Measurements from ENCODE around the gene SECISBP2L. TPM values are rescaled to one million over a fixed set of nuclear protein-coding genes. Genes with fewer than 3 reads are reported as not detected.

SECISBP2L gene
- total RNA-seq, 1 experiment from 2014 or later: 40.5 TPM

- ATAC-seq: no peak
- in situ Hi-C loops (cut with HindIII; ENCODE audit: low pct_unique_long_range_greater_than_20kb, low sequenced_read_pairs): no loop called here
- ChIA-PET CTCF (no interaction called here), POLR2A (no interaction called here)
- DNase-seq (ENCODE audit: low read depth, low spot score): no peak
- Histone ChIP-seq H3K4me3 (ENCODE audit: low read depth in 2 of 2, low read length in 2 of 2) (no peak overlapping the region), H3K36me3 (ENCODE audit: control insufficient read depth, insufficient read depth, low read length) (no peaks in the 10 kb centered on the region), H3K4me1 (ENCODE audit: control insufficient read depth, insufficient read depth, low read length) (no peaks in the 10 kb centered on the region; the same call in 1 of the 2 replicates), H3K27ac (ENCODE audit: low read length) (no peak overlapping the region), H3K9me3 (ENCODE audit: control insufficient read depth, insufficient read depth, low read depth, low read length) (no peaks in the 10 kb centered on the region), H3K27me3 (ENCODE audit: control insufficient read depth, insufficient read depth, low read length) (no peaks in the 10 kb centered on the region)
- intact Hi-C loops (cut with micrococcal nuclease; ENCODE audit: unreplicated experiment): no loop called here
- no TSS peak for BruUV-seq (replicated peaks)
- TF ChIP-seq POLR2AphosphoS5 (IDR thresholded peaks at IDR 0.05; ENCODE audit: low read depth, low read length): no peak
- no peak for TF ChIP-seq REST (IDR thresholded peaks at IDR 0.05; ENCODE audit: insufficient read depth in 1 of 2, low read depth in 2 of 2, low read length in 1 of 2)
- no peak for TF ChIP-seq TCF7L2 (IDR thresholded peaks at IDR 0.05; ENCODE audit: low read depth, low read length)
- no peak for TF ChIP-seq CTCF (IDR thresholded peaks at IDR 0.05)
- no peak for TF ChIP-seq SIN3A (IDR thresholded peaks at IDR 0.05; ENCODE audit: borderline replicate concordance, insufficient read depth, low read depth, low read length)
These were observed 100.9 kb downstream of the SECISBP2L start for GRCh38 chr15:48945386-48945785.

- H3K4me1 ChIP-seq (ENCODE audit: control insufficient read depth, insufficient read depth, low read length): no peaks in the 10 kb centered on the region; the same call in 1 of the 2 replicates
- no peaks in the 10 kb centered on the region for H3K27me3 ChIP-seq (ENCODE audit: control insufficient read depth, insufficient read depth, low read length)
- DNase-seq (ENCODE audit: low read depth, low spot score) (no peak), ATAC-seq (no peak)
- TF ChIP-seq TCF7L2 (IDR thresholded peaks at IDR 0.05; ENCODE audit: low read depth, low read length) (no peak), REST (IDR thresholded peaks at IDR 0.05; ENCODE audit: insufficient read depth in 1 of 2, low read depth in 2 of 2, low read length in 1 of 2) (no peak), CTCF (IDR thresholded peaks at IDR 0.05) (no peak), SIN3A (IDR thresholded peaks at IDR 0.05; ENCODE audit: borderline replicate concordance, insufficient read depth, low read depth, low read length) (no peak), POLR2AphosphoS5 (IDR thresholded peaks at IDR 0.05; ENCODE audit: low read depth, low read length) (no peak)
- no peak overlapping the region for H3K27ac ChIP-seq (ENCODE audit: low read length)
- BruUV-seq (replicated peaks): no TSS peak
- intact Hi-C loops (cut with micrococcal nuclease; ENCODE audit: unreplicated experiment) (no loop called here), in situ Hi-C loops (cut with HindIII; ENCODE audit: low pct_unique_long_range_greater_than_20kb, low sequenced_read_pairs) (no loop called here)
- H3K4me3 ChIP-seq (ENCODE audit: low read depth in 2 of 2, low read length in 2 of 2): no peak overlapping the region
- ChIA-PET POLR2A (no interaction called here), CTCF (no interaction called here)
- H3K36me3 ChIP-seq (ENCODE audit: control insufficient read depth, insufficient read depth, low read length): no peaks in the 10 kb centered on the region
- H3K9me3 ChIP-seq (ENCODE audit: control insufficient read depth, insufficient read depth, low read depth, low read length): no peaks in the 10 kb centered on the region
These were observed 104.3 kb downstream of the SECISBP2L start for GRCh38 chr15:48941904-48942303.
